Trophoblast cell (in vitro differentiated cells and primary cell): ENCODE results near the gene TMEM100.
"Not testable (repeated sequence)": the region's sequence is repeated elsewhere in the genome, so short reads cannot be mapped to it uniquely, and the experiment has no call there.

Experiments used
- DNase-seq, 2 donors: peaks; one replicate each; pipeline ENCODE4 v3.0.0-alpha.2; 2016
- H2AFZ ChIP-seq: 2 replicates; pipeline ENCODE4 v1.6.1; 2013; ENCODE audit warnings: low read length, moderate library complexity, mild to moderate bottlenecking; ENCODE audit not compliant: insufficient read depth, poor library complexity
- H2AK5ac ChIP-seq: 2 replicates; pipeline ENCODE4 v1.6.1; 2013; ENCODE audit warnings: mild to moderate bottlenecking, low read length
- H2BK120ac ChIP-seq: 2 replicates; pipeline ENCODE4 v1.6.1; 2013; ENCODE audit warnings: low read length, mild to moderate bottlenecking, moderate library complexity; ENCODE audit not compliant: insufficient read depth, poor library complexity
- H2BK12ac ChIP-seq: 2 replicates; pipeline ENCODE4 v1.6.1; 2013; ENCODE audit warnings: mild to moderate bottlenecking, low read length, moderate library complexity
- H2BK5ac ChIP-seq: 2 replicates; pipeline ENCODE4 v1.6.1; 2013; ENCODE audit warnings: low read length, low read depth, moderate library complexity, mild to moderate bottlenecking; ENCODE audit not compliant: poor library complexity
- H3K14ac ChIP-seq: 2 replicates; pipeline ENCODE4 v1.6.1; 2013; ENCODE audit warnings: mild to moderate bottlenecking, low read length
- H3K18ac ChIP-seq: 2 replicates; pipeline ENCODE4 v1.6.1; 2013; ENCODE audit warnings: mild to moderate bottlenecking, low read length
- H3K23ac ChIP-seq: 2 replicates; pipeline ENCODE4 v1.6.1; 2013; ENCODE audit warnings: low read length
- H3K27ac ChIP-seq: 2 replicates; pipeline ENCODE4 v1.5.1; 2013; ENCODE audit warnings: low read depth, mild to moderate bottlenecking, inconsistent platforms, low read length, moderate library complexity
- H3K27me3 ChIP-seq: 2 replicates; pipeline ENCODE4 v1.6.1; 2013; ENCODE audit warnings: inconsistent platforms, mild to moderate bottlenecking, low read length, moderate library complexity; ENCODE audit not compliant: insufficient read depth
- H3K36me3 ChIP-seq, 2 experiments: 1 replicate in 1 of 2; 2 replicates in 1 of 2; pipeline ENCODE4 v1.6.1; 2013; ENCODE audit warnings: low read length in 2 of 2, mild to moderate bottlenecking in 2 of 2, moderate library complexity in 1 of 2; ENCODE audit not compliant: insufficient read depth in 2 of 2, control insufficient read depth in 1 of 2
- H3K4ac ChIP-seq: 2 replicates; pipeline ENCODE4 v1.6.1; 2013; ENCODE audit warnings: low read depth, mild to moderate bottlenecking, low read length, moderate library complexity
- H3K4me1 ChIP-seq, 2 experiments: 1 replicate in 1 of 2; 2 replicates in 1 of 2; pipeline ENCODE4 v1.6.1; 2013; ENCODE audit warnings: low read length in 2 of 2, mild to moderate bottlenecking in 2 of 2, moderate library complexity in 1 of 2; ENCODE audit not compliant: insufficient read depth in 2 of 2, control insufficient read depth in 1 of 2
- H3K4me2 ChIP-seq: 2 replicates; pipeline ENCODE4 v1.6.1; 2013; ENCODE audit warnings: inconsistent platforms, mild to moderate bottlenecking, low read length, moderate library complexity
- H3K4me3 ChIP-seq: 2 replicates; pipeline ENCODE4 v1.5.1; 2013; ENCODE audit warnings: mild to moderate bottlenecking, low read depth, low read length, inconsistent platforms
- H3K79me1 ChIP-seq: one replicate; pipeline ENCODE4 v1.6.1; 2013; ENCODE audit warnings: low read length
- H3K79me2 ChIP-seq: 2 replicates; pipeline ENCODE4 v1.6.1; 2013; ENCODE audit warnings: low read length, mild to moderate bottlenecking; ENCODE audit not compliant: control insufficient read depth, insufficient read depth, poor library complexity
- H3K9ac ChIP-seq: 2 replicates; pipeline ENCODE4 v1.6.1; 2013; ENCODE audit warnings: mild to moderate bottlenecking, low read length
- H3K9me3 ChIP-seq: 2 replicates; pipeline ENCODE4 v1.6.1; 2013; ENCODE audit warnings: low read depth, mild to moderate bottlenecking, control low read depth, inconsistent platforms, low read length; ENCODE audit not compliant: insufficient read depth
- H4K12ac ChIP-seq: 2 replicates; pipeline ENCODE4 v1.6.1; 2013; ENCODE audit warnings: low read depth, mild to moderate bottlenecking, low read length, moderate library complexity
- H4K8ac ChIP-seq: 2 replicates; pipeline ENCODE4 v1.6.1; 2013; ENCODE audit warnings: low read depth, mild to moderate bottlenecking, low read length, moderate library complexity
- H4K91ac ChIP-seq: one replicate; pipeline ENCODE4 v1.6.1; 2013; ENCODE audit warnings: low read depth, mild to moderate bottlenecking, low read length, moderate library complexity
- WGBS: extraction: QIAGEN DNeasy Blood & Tissue Kit; methylation state at CpG from one replicate; pipeline ENCODE4 v1.1.7; 2013; ENCODE audit warnings: missing lambda C conversion rate; ENCODE audit not compliant: insufficient read length, insufficient coverage; ENCODE audit errors: extremely low coverage; 5-methylcytosine and 5-hydroxymethylcytosine counted together

Gene TMEM100

DNA sequence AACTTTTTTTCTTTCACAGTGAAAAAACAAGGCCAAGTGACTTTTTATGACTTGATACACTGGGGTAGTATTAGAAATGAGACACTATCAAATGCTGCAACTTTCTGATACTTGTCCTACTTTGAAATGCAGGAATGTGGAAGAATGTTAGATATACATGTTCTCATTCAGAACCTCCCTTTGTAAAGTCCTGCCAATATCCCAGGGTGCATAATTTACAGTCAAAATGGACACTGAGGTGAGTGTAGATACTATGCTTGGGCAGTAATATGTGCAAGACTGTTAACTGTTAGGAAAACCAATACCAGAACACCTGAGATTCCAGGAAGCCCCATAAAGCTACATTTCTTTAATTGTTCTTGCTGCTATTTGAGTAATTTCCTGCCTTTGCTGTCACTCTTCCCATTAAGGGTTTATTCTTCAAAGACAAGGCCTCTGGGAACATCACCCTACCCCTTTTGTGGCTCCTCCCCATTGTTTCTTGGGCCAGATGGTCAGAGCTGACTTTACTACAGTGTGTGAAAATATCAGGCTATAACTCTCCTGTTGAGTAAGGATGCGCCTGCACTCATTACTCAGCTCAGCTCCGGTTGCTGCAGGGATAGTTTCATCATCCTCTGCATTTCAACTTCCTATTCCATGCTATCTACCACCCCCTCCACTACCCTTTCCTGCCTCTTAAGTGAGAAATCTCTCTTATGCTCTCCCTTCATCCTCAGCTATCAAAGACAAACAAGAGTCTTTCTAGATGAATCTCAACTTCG lies 48.7 kb downstream of the TMEM100 start:
- H3K23ac ChIP-seq = no peak overlapping the region
- H2BK12ac ChIP-seq = no peak overlapping the region
- WGBS = no CpG with 5 or more reads among the region's 3 CpGs
- no peak for DNase-seq
- no peak overlapping the region for H3K14ac ChIP-seq
- no peaks in the 10 kb centered on the region for H3K36me3 ChIP-seq
- H3K9ac ChIP-seq = no peak overlapping the region
- no peaks in the 10 kb centered on the region for H3K27me3 ChIP-seq
- no peak overlapping the region for H2BK5ac ChIP-seq
- H3K9me3 ChIP-seq = no peaks in the 10 kb centered on the region
- H3K79me1 ChIP-seq = no peaks in the 10 kb centered on the region
- no peak overlapping the region for H3K27ac ChIP-seq
- H3K4ac ChIP-seq = no peak overlapping the region
- no peak overlapping the region for H2AFZ ChIP-seq
- no peak overlapping the region for H3K4me2 ChIP-seq
- no peak overlapping the region for H2AK5ac ChIP-seq
- H4K8ac ChIP-seq = no peak overlapping the region
- H3K79me2 ChIP-seq = no peaks in the 10 kb centered on the region
- H2BK120ac ChIP-seq = no peak overlapping the region
- H3K4me3 ChIP-seq = no peak overlapping the region
- no peak overlapping the region for H3K18ac ChIP-seq
- H4K91ac ChIP-seq = no peak overlapping the region
- H4K12ac ChIP-seq = no peak overlapping the region
- peaks cover under 1 to 3% of the 10 kb centered on the region in 2 experiments for H3K4me1 ChIP-seq

DNA sequence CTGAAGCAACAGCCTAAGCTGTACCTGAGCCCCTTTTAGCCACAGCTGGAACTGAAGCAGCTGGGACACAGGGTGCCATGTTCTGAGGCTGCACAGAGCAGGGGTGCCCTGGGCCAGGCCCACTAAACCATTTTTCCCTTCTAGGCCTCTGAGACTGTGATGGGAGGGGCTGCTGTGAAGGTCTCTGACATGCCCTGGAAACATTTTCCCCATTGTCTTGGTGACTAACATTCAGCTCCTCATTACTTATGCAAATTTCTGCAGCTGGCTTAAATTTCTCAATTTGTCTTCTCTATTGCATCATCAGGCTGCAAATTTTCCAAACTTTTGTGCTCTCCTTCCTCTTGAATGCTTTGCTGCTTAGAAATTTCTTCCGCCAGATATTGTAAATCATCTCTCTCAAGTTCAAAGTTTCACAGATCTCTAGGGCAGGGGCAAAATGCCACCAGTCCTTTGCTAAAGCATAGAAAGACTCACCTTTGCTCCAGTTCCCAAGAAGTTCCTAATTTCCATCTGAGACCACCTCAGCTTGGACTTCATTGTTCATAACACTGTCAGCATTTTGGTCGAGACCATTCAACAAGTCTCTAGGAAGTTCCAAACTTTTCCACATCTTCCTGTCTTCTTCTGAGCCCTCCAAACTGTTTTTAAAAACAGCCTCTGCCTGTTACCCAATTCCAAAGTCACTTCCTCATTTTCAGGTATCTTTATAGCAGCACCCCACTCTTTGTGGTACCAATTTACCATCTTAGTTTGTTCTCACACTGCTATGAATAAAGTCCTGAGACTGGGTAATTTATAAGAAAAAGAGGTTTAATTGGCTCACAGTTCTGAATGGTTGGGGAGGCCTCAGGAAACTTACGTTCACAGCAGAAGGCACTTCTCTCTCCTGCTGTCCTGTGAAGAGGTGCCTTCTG lies 49.8 kb downstream of the TMEM100 start:
- Histone ChIP-seq H3K9me3 (no peaks in the 10 kb centered on the region), H3K18ac (no peak overlapping the region), H2BK12ac (no peak overlapping the region), H3K14ac (no peak overlapping the region), H3K9ac (no peak overlapping the region), H3K4me1 (peaks cover 3 to 9% of the 10 kb centered on the region in 2 experiments), H3K79me1 (no peaks in the 10 kb centered on the region), H2AFZ (no peak overlapping the region), H3K4me3 (no peak overlapping the region), H4K8ac (no peak overlapping the region), H2BK5ac (no peak overlapping the region), H3K27me3 (no peaks in the 10 kb centered on the region), H4K91ac (no peak overlapping the region), H3K36me3 (no peaks in the 10 kb centered on the region), H3K23ac (no peak overlapping the region), H2BK120ac (no peak overlapping the region), H3K4ac (no peak overlapping the region), H3K27ac (no peak overlapping the region), H3K79me2 (no peaks in the 10 kb centered on the region), H4K12ac (no peak overlapping the region), H2AK5ac (no peak overlapping the region), H3K4me2 (no peak overlapping the region)
- peak in 1 of 2 donors; percentile 7 for DNase-seq
- WGBS = no CpG with 5 or more reads among the region's 3 CpGs

DNA sequence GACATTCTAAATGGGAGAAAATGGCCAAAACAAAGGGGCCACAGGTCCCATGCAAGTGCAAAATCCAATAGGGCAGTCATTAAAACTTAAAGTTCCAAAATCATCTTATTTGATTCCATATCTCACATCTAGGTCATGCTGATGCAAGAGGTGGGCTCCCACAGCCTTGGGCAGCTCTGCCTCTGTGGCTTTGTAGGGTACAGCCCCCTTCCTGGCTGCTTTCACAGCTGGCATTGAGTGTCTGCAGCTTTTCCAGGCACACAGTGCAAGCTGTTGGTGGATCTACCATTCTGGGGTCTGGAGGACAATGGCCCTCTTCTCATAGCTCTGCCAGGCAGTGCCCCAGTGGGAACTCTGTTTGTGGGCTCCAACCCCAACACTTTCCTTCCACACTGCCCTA lies 50.7 kb downstream of the TMEM100 start:
- not testable (repeated sequence) for H3K4me2 ChIP-seq, H3K18ac ChIP-seq, H3K4me3 ChIP-seq, H3K4ac ChIP-seq, H2BK120ac ChIP-seq, H4K8ac ChIP-seq, H3K9me3 ChIP-seq, H2AK5ac ChIP-seq, H4K91ac ChIP-seq, H3K79me2 ChIP-seq, H3K27ac ChIP-seq, H3K27me3 ChIP-seq, H2BK5ac ChIP-seq, H3K9ac ChIP-seq, H2AFZ ChIP-seq, H2BK12ac ChIP-seq, H3K14ac ChIP-seq, H3K36me3 ChIP-seq, H3K23ac ChIP-seq, DNase-seq, H3K4me1 ChIP-seq, H3K79me1 ChIP-seq, H4K12ac ChIP-seq
